ENCODE results near the gene HMGB4. TPM values are rescaled to one million over a fixed set of nuclear protein-coding genes. Genes with fewer than 3 reads are reported as not detected.

The HMGB4 gene
- total RNA-seq, 1 donor = not detected

GRCh38 chr1:33898406-33898805 is 34.5 kb downstream of the HMGB4 start:
- TF ChIP-seq, protein P1, sequence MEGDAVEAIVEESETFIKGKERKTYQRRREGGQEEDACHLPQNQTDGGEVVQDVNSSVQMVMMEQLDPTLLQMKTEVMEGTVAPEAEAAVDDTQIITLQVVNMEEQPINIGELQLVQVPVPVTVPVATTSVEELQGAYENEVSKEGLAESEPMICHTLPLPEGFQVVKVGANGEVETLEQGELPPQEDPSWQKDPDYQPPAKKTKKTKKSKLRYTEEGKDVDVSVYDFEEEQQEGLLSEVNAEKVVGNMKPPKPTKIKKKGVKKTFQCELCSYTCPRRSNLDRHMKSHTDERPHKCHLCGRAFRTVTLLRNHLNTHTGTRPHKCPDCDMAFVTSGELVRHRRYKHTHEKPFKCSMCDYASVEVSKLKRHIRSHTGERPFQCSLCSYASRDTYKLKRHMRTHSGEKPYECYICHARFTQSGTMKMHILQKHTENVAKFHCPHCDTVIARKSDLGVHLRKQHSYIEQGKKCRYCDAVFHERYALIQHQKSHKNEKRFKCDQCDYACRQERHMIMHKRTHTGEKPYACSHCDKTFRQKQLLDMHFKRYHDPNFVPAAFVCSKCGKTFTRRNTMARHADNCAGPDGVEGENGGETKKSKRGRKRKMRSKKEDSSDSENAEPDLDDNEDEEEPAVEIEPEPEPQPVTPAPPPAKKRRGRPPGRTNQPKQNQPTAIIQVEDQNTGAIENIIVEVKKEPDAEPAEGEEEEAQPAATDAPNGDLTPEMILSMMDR (IDR thresholded peaks at IDR 0.05; ENCODE audit: insufficient read depth, low read depth, low read length) = no peak
- H3K4me3 ChIP-seq (ENCODE audit: low read depth, low read length) = no peak overlapping the region
- no peak for DNase-seq (ENCODE audit: low read depth)

DNA sequence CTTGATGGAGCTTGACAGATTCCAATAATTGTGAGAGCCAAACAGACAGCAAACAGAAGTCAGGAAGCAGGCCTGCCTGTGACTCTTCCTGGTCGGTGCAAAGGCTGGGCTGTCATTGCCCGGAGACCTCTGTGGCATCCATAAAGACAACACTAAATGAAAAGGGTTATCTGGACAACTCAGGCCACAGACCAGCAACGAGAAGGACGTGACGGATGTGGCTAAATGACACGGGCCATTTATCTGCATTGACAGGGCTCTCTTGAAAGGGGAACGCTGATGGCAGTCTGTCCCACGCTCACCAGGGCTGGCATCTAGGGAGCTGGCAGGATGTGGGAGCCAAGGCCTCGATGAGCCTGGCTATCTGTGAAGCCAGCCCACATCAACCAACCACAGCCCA is 35.0 kb downstream of the HMGB4 start:
- TF ChIP-seq, protein P1 (IDR thresholded peaks at IDR 0.05; ENCODE audit: insufficient read depth, low read depth, low read length) = no peak
- no peak for DNase-seq (ENCODE audit: low read depth)
- H3K4me3 ChIP-seq (ENCODE audit: low read depth, low read length) = no peak overlapping the region

- TF ChIP-seq, protein P1 (IDR thresholded peaks at IDR 0.05; ENCODE audit: insufficient read depth, low read depth, low read length) = no peak
- DNase-seq (ENCODE audit: low read depth) = no peak
- no peak overlapping the region for H3K4me3 ChIP-seq (ENCODE audit: low read depth, low read length)
Measured at GRCh38 chr1:33899746-33900145, 35.9 kb downstream of the HMGB4 start.

DNA sequence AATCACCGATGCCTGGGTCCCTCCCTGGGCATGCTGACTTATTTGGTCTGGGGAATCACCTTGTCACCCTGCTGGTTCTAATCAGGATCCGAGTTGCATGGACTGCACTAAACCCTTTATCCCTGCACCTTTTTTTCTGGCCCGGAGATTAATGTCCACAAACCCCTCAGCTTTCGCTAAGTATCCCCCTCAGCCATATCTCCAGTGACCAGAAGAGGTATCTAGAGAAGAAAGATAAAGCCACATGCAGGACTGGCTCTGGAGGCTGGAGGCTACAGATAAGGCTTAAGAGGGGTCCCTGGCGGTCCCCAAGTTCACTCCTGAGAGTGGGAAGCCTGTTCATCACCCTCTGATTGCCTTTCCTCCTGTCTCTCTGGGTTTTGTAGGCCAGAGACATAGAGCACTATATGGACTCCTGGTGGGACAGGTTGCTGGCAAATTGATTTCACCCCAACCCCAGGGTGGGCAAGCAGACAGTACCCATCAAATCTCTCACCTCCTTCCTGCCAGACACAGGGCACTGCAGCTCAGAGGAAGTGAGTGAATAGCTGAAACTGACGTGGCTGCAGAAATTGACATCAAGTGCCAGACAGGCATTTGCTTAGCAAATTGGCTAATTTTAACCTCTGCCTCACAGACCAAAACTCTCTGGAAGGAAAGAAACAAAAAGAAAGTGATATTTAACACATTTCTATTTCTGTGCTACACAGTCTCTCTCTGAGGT is 38.8 kb downstream of the HMGB4 start:
- no peak overlapping the region for H3K4me3 ChIP-seq (ENCODE audit: low read depth, low read length)
- TF ChIP-seq, protein P1 (IDR thresholded peaks at IDR 0.05; ENCODE audit: insufficient read depth, low read depth, low read length) = no peak
- DNase-seq (ENCODE audit: low read depth) = no peak

DNA sequence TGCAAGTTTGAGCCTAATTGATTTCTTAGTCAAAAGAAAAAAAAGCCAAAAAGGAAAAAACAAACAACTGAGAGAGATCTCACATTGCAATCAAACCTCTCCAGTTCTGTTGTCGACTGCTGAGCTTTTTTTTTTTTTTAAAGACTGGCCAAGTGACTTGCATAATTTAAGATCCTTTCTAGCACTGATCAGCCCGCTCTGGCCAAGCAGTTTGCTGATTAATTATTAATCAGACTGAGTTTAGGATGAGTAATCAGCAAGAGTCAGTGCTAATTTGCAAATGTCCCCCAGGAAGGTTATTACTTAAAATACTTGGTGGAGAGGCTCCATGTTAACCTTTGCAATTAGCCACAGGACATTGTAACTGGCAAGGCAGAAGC is 39.3 kb downstream of the HMGB4 start:
- no peak for DNase-seq (ENCODE audit: low read depth)
- TF ChIP-seq, protein P1 (IDR thresholded peaks at IDR 0.05; ENCODE audit: insufficient read depth, low read depth, low read length) = no peak
- no peak overlapping the region for H3K4me3 ChIP-seq (ENCODE audit: low read depth, low read length)

DNA sequence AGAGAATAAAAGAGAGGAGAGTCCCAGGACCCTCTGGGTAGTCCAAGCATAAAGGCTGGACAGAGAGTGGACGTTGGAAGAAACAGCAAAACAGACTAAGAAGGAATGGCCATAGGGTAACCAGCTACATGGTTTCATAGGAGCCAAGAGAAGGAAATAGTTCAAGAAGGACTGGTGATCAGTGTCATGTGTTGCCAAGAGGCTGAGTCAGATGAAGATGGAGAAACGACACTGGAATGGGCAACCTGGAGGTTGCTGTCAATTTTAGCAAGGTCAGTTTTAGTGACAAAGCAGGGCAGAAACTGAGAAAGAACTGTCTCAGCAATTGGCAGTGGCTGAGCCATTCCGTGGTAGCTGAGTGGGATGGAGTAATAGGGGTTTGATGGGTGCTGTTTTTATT is 41.4 kb downstream of the HMGB4 start:
- DNase-seq (ENCODE audit: low read depth) = no peak
- no peak overlapping the region for H3K4me3 ChIP-seq (ENCODE audit: low read depth, low read length)
- TF ChIP-seq, protein P1 (IDR thresholded peaks at IDR 0.05; ENCODE audit: insufficient read depth, low read depth, low read length) = no peak

- no peak for DNase-seq (ENCODE audit: low read depth)
- TF ChIP-seq, protein P1 (IDR thresholded peaks at IDR 0.05; ENCODE audit: insufficient read depth, low read depth, low read length) = no peak
- H3K4me3 ChIP-seq (ENCODE audit: low read depth, low read length) = no peak overlapping the region
Measured at GRCh38 chr1:33906156-33906555, 42.3 kb downstream of the HMGB4 start.

Measured in fibroblast of villous mesenchyme (primary cell).